Measurements from ENCODE around the gene KLF3. TPM values are rescaled to one million over a fixed set of nuclear protein-coding genes. Genes with fewer than 3 reads are reported as not detected.

KLF3 gene
- total RNA-seq, 1 donor from 2014 or later = 1.0 TPM

GRCh38 chr4:38672397-38673129 lies 8.6 kb downstream of the KLF3 start:
- no peaks in the 10 kb centered on the region for H3K9me3 Mint-ChIP-seq
- H3K27ac Mint-ChIP-seq = no peak overlapping the region
- intact Hi-C loops (cut with micrococcal nuclease) = no loop called here

GRCh38 chr4:38673130-38673978 lies 9.4 kb downstream of the KLF3 start:
- peaks cover 2% of the 10 kb centered on the region for H3K36me3 Mint-ChIP-seq (ENCODE audit: low read depth)
- H3K4me3 Mint-ChIP-seq = peak overlapping the region; percentile 19
- intact Hi-C loops (cut with micrococcal nuclease) = no loop called here
- H3K9me3 Mint-ChIP-seq = no peaks in the 10 kb centered on the region
- no peak for DNase-seq
- peaks cover 63% of the 10 kb centered on the region for H3K4me1 Mint-ChIP-seq
- no peak overlapping the region for H3K27ac Mint-ChIP-seq
- peaks cover 13% of the 10 kb centered on the region for H3K27me3 Mint-ChIP-seq

More at GRCh38 chr4:38672397-38673129, 8.6 kb downstream of the KLF3 start:
- no peak for DNase-seq
- H3K4me3 Mint-ChIP-seq = peak overlapping the region; percentile 19
- peaks cover 2% of the 10 kb centered on the region for H3K36me3 Mint-ChIP-seq (ENCODE audit: low read depth)
- H3K4me1 Mint-ChIP-seq = peaks cover 66% of the 10 kb centered on the region
- H3K27me3 Mint-ChIP-seq = peaks cover 14% of the 10 kb centered on the region

- Mint-ChIP-seq H3K4me3 (peak overlapping the region; percentile 26), H3K4me1 (peaks cover 62% of the 10 kb centered on the region), H3K27me3 (peaks cover 12% of the 10 kb centered on the region), H3K27ac (no peak overlapping the region), H3K36me3 (ENCODE audit: low read depth) (peaks cover 3% of the 10 kb centered on the region), H3K9me3 (no peaks in the 10 kb centered on the region)
- peak; percentile 61 for DNase-seq
- intact Hi-C loops (cut with micrococcal nuclease) = loop anchor here (1.0 to 2.0 kb wide), 4 partner anchors 56 to 612 kb away; no protein-coding TSS in a partner anchor
Measured at GRCh38 chr4:38674258-38675144, 10.5 kb downstream of the KLF3 start.

- Mint-ChIP-seq H3K27me3 (peaks cover 9% of the 10 kb centered on the region), H3K36me3 (ENCODE audit: low read depth) (peaks cover 5% of the 10 kb centered on the region), H3K27ac (no peak overlapping the region), H3K4me3 (no peak overlapping the region), H3K4me1 (peaks cover 57% of the 10 kb centered on the region), H3K9me3 (no peaks in the 10 kb centered on the region)
- DNase-seq = peak; percentile 94
- intact Hi-C loops (cut with micrococcal nuclease) = loop anchor here (1.0 to 2.0 kb wide), 4 partner anchors 55 to 613 kb away; no protein-coding TSS in a partner anchor
Measured at GRCh38 chr4:38675146-38676121, 11.4 kb downstream of the KLF3 start.

- no peak overlapping the region for H3K4me3 Mint-ChIP-seq
- H3K9me3 Mint-ChIP-seq = no peaks in the 10 kb centered on the region
- peaks cover 42% of the 10 kb centered on the region for H3K4me1 Mint-ChIP-seq
- DNase-seq = no peak
- peaks cover 13% of the 10 kb centered on the region for H3K36me3 Mint-ChIP-seq (ENCODE audit: low read depth)
- peaks cover 8% of the 10 kb centered on the region for H3K27me3 Mint-ChIP-seq
- intact Hi-C loops (cut with micrococcal nuclease) = no loop called here
- no peak overlapping the region for H3K27ac Mint-ChIP-seq
Measured at GRCh38 chr4:38676986-38677385, 13.0 kb downstream of the KLF3 start.

GRCh38 chr4:38677441-38677840 lies 13.4 kb downstream of the KLF3 start:
- no peak for DNase-seq
- intact Hi-C loops (cut with micrococcal nuclease) = no loop called here
- Mint-ChIP-seq H3K27me3 (peaks cover 8% of the 10 kb centered on the region), H3K9me3 (no peaks in the 10 kb centered on the region), H3K4me3 (no peak overlapping the region), H3K4me1 (peaks cover 37% of the 10 kb centered on the region), H3K27ac (no peak overlapping the region), H3K36me3 (ENCODE audit: low read depth) (peaks cover 15% of the 10 kb centered on the region)

- no peak for DNase-seq
- Mint-ChIP-seq H3K27ac (no peak overlapping the region), H3K4me1 (peaks cover 31% of the 10 kb centered on the region), H3K4me3 (no peak overlapping the region), H3K9me3 (no peaks in the 10 kb centered on the region), H3K27me3 (peaks cover 8% of the 10 kb centered on the region), H3K36me3 (ENCODE audit: low read depth) (peaks cover 15% of the 10 kb centered on the region)
- intact Hi-C loops (cut with micrococcal nuclease) = no loop called here
Measured at GRCh38 chr4:38678078-38678477, 14.1 kb downstream of the KLF3 start.

GRCh38 chr4:38679921-38680320 lies 15.9 kb downstream of the KLF3 start:
- Mint-ChIP-seq H3K27ac (no peak overlapping the region), H3K4me3 (no peak overlapping the region), H3K36me3 (ENCODE audit: low read depth) (peaks cover 19% of the 10 kb centered on the region), H3K4me1 (peaks cover 24% of the 10 kb centered on the region), H3K9me3 (no peaks in the 10 kb centered on the region), H3K27me3 (peaks cover 6% of the 10 kb centered on the region)
- intact Hi-C loops (cut with micrococcal nuclease) = no loop called here
- DNase-seq = no peak

GRCh38 chr4:38681281-38681991 lies 17.4 kb downstream of the KLF3 start:
- Mint-ChIP-seq H3K4me1 (peaks cover 21% of the 10 kb centered on the region), H3K4me3 (no peak overlapping the region), H3K36me3 (ENCODE audit: low read depth) (peaks cover 19% of the 10 kb centered on the region), H3K27me3 (peaks cover 3% of the 10 kb centered on the region), H3K9me3 (no peaks in the 10 kb centered on the region), H3K27ac (no peak overlapping the region)
- intact Hi-C loops (cut with micrococcal nuclease) = no loop called here
- DNase-seq = no peak

- H3K9me3 Mint-ChIP-seq = no peaks in the 10 kb centered on the region
- peaks cover 21% of the 10 kb centered on the region for H3K4me1 Mint-ChIP-seq
- peaks cover 19% of the 10 kb centered on the region for H3K36me3 Mint-ChIP-seq (ENCODE audit: low read depth)
- H3K27me3 Mint-ChIP-seq = peaks cover 3% of the 10 kb centered on the region
- intact Hi-C loops (cut with micrococcal nuclease) = no loop called here
- no peak overlapping the region for H3K27ac Mint-ChIP-seq
- no peak for DNase-seq
- no peak overlapping the region for H3K4me3 Mint-ChIP-seq
Measured at GRCh38 chr4:38682336-38682735, 18.3 kb downstream of the KLF3 start.

- Mint-ChIP-seq H3K4me3 (no peak overlapping the region), H3K4me1 (peaks cover 27% of the 10 kb centered on the region), H3K36me3 (ENCODE audit: low read depth) (peaks cover 25% of the 10 kb centered on the region), H3K27me3 (peaks cover 3% of the 10 kb centered on the region), H3K9me3 (no peaks in the 10 kb centered on the region), H3K27ac (no peak overlapping the region)
- intact Hi-C loops (cut with micrococcal nuclease) = no loop called here
- no peak for DNase-seq
Measured at GRCh38 chr4:38683276-38683675, 19.3 kb downstream of the KLF3 start.

- no peaks in the 10 kb centered on the region for H3K9me3 Mint-ChIP-seq
- no peaks in the 10 kb centered on the region for H3K27me3 Mint-ChIP-seq
- intact Hi-C loops (cut with micrococcal nuclease) = no loop called here
- H3K27ac Mint-ChIP-seq = no peak overlapping the region
- no peak for DNase-seq
- H3K4me1 Mint-ChIP-seq = peaks cover 25% of the 10 kb centered on the region
- H3K36me3 Mint-ChIP-seq (ENCODE audit: low read depth) = peaks cover 33% of the 10 kb centered on the region
- no peak overlapping the region for H3K4me3 Mint-ChIP-seq
Measured at GRCh38 chr4:38684271-38684670, 20.3 kb downstream of the KLF3 start.
